ENCODE results near the gene CERKL.
"Not testable (repeated sequence)": the region's sequence is repeated elsewhere in the genome, so short reads cannot be mapped to it uniquely, and the experiment has no call there.

CERKL gene, protein sequence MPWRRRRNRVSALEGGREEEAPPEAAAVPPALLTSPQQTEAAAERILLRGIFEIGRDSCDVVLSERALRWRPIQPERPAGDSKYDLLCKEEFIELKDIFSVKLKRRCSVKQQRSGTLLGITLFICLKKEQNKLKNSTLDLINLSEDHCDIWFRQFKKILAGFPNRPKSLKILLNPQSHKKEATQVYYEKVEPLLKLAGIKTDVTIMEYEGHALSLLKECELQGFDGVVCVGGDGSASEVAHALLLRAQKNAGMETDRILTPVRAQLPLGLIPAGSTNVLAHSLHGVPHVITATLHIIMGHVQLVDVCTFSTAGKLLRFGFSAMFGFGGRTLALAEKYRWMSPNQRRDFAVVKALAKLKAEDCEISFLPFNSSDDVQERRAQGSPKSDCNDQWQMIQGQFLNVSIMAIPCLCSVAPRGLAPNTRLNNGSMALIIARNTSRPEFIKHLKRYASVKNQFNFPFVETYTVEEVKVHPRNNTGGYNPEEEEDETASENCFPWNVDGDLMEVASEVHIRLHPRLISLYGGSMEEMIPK

GRCh38 chr2:181656450-181657291, at the start of gene CERKL:
CERKL (minus strand) TSS chr2:181657105; CDS start chr2:181657006, 99 bp downstream.
- DNase-seq = peak; percentile 43

DNA sequence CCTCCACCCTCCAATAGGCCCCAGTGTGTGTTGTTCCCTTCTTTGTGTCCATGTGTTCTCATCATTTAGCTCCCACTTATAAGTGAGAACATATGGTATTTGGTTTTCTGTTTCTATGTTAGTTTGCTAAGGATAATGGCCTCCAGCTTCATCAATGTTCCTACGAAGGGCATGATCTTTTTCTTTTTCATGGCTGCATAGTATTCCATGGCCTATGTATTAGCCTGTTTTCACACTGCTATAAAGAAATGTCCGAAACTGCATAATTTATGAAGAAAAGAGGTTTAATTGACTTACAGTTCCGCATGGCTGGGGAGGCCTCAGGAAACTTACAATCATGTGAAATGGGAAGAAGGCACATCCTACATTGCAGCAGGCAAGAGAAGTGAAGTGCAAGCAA, 45.6 kb upstream of the CERKL start:
- DNase-seq = not testable (repeated sequence)

DNA sequence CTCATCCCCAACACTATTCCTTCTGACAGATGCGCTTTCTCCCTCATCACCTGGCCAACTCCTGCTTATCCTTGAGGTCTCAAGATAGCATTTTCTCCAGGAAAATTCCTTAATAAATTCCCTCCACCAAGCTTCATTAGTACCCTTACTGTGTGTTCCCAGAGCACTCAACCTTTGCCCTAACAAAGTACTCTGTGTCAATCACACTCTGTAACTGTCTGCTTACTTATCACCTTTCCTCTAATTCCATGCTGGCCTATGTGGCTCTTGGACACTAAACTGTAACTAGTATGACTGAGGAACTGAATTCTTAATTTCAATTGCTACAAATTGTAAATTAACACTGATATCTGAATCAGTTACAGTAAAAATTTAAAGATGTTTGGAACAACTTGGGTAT, 41.3 kb upstream of the CERKL start:
- DNase-seq = no peak

- no peak for DNase-seq
These were observed 40.7 kb upstream of the CERKL start for GRCh38 chr2:181697571-181697970.

DNA sequence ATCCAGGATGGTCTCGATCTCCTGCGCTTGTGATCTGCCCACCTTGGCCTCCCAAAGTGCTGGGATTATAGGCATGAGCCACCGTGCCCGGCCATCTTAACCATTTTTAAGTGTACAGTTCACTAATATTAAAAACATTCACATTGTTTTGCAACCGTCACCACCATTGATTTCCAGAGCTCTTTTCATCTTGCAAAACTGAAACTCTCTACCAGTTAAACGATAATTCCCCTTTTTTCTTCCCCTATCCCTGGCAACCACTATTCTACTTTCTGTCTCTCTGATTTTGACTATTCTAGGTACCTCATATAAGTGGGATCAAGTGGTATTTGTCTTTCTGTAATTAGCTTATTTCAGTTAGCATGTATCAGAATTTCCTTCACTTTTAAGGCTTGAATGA, 40.2 kb upstream of the CERKL start:
- no peak for DNase-seq

DNA sequence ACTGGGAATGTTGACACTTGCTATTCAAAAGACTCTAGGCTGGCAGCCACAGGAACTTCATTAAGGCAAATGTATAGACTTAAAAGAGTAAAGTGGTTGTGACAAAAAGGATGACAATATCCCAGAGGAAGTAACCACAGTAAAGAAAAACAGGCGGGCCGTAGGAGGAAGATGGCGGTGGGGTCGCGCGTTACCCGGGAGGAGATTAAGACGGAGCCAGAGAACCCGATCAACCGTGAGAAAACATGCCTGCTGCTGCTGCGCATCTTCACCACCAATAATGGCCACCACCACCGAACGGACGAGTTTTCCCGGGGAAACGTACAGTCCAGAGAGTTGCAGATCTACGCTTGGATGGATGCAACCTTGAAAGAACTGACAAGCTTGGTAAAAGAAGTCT, 37.4 kb upstream of the CERKL start:
- no peak for DNase-seq

- no peak for DNase-seq
These were observed 34.0 kb upstream of the CERKL start for GRCh38 chr2:181690860-181691259.

DNA sequence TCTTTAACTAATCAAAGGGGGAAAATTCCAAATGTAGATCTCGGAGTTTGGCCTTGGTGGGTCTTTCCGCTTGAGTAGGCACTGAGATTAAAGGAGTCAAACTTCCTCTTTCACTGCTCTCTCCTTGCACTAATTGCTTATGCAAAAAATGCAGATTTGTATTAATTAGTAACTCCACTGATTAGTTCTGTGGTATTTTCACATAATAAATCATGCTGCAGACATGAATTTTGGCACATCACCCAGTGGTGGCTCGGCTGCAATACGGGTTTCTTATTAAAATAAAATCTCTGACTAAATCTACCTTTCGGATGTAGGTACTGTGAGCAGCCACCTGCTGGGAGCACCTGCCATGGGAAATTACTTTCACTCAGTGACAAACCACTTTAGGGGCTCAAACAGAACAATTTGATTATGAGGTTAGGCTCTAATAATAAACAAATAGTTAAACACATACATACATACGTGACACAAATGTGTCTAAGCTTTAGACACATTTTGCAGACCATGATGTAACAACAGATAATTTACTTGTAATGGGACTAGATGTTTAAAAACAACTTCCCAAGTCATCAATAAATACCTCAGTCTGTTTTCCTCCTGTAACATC, 29.8 kb upstream of the CERKL start:
- no peak for DNase-seq

DNA sequence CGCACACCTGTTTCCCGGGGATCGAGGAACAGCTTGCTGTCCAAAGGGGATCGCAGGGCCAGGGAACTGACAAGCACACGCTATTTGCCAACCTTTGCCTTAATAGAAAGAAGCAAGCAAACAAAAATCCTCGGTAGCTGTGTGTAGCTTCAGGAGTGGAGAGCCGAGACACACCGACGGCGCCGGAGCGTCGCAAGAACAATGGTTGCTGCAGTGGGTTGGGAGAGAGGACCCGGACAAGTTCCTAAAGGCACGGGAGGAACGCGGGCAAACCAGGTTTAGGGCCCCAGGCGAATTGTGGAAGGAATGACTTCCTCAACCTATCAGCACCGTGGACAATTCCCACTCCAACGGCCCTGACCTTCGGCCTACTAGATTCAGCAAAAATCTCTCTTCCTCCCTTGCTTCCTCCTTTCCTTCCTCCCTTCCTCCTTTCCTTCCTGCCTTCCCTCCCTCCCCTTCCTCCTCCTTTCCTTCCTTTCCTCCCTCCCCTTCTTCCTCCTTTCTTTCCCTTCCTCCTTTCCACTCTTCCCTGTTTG, 28.3 kb upstream of the CERKL start:
- DNase-seq = no peak

GRCh38 chr2:181684454-181685149, 27.7 kb upstream of the CERKL start:
- DNase-seq = no peak

GRCh38 chr2:181683518-181684453, 26.9 kb upstream of the CERKL start:
- DNase-seq = no peak

DNA sequence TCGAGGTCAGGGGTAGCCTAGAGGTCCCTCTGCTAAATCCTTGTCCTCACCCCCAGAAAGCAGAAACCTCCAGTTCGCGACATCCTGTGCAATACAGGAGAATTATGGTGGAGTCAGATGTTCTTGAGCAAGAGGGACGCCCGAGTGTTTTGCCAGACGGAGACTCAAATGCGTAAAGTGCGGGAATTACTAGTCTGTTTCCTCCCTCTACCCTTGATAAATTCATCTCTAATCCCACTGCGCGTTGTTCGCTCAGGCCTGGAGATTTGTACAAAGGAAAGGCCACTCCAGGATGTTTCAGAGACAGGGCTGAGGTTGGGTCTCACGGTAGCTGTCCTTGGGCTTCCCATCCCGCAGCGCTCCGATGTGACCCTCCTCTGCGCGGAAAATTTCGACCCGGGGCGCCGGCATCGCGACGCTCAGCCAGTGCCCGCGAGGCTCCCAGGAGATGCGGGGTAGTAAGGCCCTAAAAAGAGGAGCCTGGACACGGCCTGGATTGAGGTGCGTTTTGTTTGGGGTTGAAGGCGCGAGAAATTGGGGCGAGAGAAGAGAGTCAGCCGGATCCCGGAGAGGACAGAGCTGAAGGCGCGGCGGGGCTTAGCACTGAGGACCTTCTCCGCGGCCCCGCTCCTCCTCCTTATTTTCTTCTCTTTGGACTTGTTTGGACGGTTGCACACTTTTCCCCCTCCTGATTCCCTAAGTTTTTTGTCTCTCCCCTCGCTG, 26.1 kb upstream of the CERKL start:
- DNase-seq = no peak

DNA sequence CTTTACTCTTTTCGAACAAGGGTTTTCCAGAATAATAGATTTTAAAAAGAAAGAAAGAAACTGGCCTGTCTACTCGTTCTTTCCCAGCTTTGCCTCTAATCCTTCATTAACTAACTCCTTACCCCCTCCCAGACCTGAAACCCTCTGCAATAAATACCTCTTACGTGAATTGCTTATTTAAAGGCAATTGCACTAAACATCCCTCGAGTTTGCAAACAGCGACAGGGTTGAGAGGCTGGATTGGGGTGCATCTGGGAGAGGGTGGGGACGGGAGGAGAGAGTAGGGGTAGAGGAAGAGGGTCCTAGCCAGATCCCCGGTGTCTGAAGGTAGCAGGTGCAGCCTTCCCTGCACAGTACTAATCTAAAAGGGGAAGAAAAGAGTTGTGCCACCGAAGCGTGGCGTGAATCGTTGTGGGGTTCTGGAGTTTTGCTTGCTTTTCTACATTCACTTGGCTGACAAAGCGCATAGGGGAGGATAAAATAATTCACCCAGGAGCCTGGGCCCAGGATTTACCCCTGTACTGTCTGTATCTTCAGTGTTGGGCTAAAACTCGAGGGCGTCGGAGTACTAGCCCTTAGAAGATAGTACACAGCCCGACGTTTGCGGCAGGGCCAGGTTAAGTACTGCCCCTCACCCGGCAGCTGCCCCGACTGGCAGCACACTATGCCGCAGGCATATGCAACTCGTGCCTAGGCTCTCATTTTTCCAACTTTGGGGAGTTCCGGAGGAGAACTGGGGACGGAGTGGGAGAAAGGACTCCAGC, 25.3 kb upstream of the CERKL start:
- DNase-seq = no peak

DNA sequence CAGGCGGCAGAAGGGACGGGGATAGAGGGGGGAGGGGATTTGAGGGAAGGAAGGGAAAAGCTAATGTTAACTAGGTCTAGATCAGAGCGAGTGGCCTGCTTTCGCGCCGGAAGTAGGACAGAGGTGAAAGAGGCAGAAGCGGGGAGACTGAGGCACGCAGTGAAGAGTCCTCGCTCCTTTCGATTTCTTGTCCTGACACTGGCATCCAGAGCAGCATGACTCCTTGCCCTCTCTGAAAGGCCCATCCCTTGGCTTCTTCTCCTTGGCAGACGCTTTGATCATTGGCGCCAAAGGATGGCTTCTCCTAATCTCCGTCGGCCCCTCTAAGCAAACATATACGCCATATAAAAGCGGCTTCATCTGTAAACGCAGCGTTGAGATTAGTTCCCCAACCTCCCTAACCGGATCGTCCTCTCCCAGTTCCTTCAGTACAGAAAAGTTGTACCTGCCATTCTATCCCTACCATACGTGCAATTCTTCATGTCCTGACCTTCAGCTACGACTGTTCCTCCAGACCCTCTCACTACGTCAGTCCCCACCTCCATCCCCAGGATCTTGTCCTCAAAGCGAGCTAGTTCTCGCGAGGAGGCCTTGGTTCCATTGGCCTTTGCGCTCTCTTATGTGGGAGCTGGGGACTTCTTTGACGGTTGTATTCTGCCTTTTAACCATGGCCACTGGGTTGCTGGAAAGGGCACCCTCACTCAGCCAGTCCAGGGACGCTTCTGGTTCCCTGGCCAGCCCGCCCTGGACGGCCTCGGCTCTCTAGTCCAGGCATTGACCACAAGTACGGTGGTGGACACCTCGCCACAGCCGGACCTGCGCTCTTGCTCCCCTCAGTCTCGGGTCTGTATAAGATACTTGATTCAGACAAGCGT, 24.3 kb upstream of the CERKL start:
- no peak for DNase-seq

- DNase-seq = no peak
These were observed 23.4 kb upstream of the CERKL start, which contains the start of gene NEUROD1 for GRCh38 chr2:181680055-181680936. NEUROD1 (minus strand) TSS chr2:181680517; CDS start chr2:181678860, 1,657 bp downstream.

GRCh38 chr2:181679544-181679979, 22.7 kb upstream of the CERKL start:
- DNase-seq = no peak

DNA sequence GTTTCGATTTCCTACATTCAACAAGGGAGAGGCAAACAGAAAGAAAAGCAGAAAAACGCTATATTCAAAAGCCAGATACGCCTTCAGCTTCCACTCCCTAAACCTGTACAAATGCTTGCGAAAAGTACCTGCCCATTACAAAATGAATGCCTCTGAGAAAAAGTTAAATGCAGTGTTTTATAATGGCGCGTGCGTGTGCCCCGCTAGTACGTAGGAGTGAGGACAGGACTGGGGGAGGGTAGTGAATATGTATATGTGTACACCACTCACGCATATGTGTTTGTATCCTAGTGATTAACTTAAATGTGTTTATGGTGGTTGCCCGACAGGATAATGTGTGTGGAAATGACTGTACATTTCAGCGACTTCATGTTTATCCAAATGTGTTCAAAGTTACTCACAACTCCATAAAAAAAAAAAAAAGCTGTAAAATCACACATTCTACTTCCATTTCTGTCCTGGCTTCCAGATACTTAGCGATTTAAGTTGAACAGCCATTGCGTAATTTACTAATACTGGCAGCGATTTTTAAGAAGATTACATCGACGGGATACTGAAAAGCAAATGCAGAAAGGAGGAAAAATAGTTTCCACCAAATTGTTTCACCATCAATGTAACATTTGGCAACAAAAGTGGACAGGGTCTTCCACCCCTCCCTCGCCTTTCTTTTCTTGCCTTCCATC, 22.1 kb upstream of the CERKL start:
- no peak for DNase-seq

Measured in femur (tissue), 1 donor.